Motor neuron (in vitro differentiated cells): ENCODE measurements around the gene NAA80. TPM values are rescaled to one million over a fixed set of nuclear protein-coding genes. Genes with fewer than 3 reads are reported as not detected.

Source experiments
- ATAC-seq, 8 experiments: fragments of 200-7000 bp; cut with Tn5 transposase; replicated peaks in 6 of 8; 2 replicates each; pipeline ENCODE4 v1.8.0; 2021; ENCODE audit warnings: mild to moderate bottlenecking in 8 of 8, moderate library complexity in 8 of 8
- H3K27ac ChIP-seq, 2 donors: fragments of 250-450 bp; sonication (Bioruptor Pico); 2 replicates each; pipeline ENCODE4 v1.9.0; 2021; ENCODE audit warnings: antibody characterized with exemption in 2 of 2, mild to moderate bottlenecking in 2 of 2, moderate library complexity in 1 of 2
- H3K4me1 ChIP-seq, 2 donors: fragments of 250-450 bp; sonication (Bioruptor Pico); replicated peaks in 1 of 2; 2 replicates each; pipeline ENCODE4 v1.6.1; 2021; ENCODE audit warnings: antibody characterized with exemption in 2 of 2, mild to moderate bottlenecking in 2 of 2, moderate library complexity in 1 of 2
- H3K4me3 ChIP-seq, 5 donors: fragments of 250-450 bp; sonication (Bioruptor Pico); 2 replicates each; pipeline ENCODE4 v1.9.0; 2021; ENCODE audit warnings: antibody characterized with exemption in 5 of 5, mild to moderate bottlenecking in 5 of 5, moderate library complexity in 4 of 5
- WGBS, 10 experiments: fragments of 450-650 bp; shearing (Covaris generic); methylation state at CpG; one replicate each; pipeline ENCODE4 v1.0.0; 2022; 5-methylcytosine and 5-hydroxymethylcytosine counted together
- in situ Hi-C, 9 experiments: fragments of 400-800 bp; cut with MboI; loops; one replicate each; pipeline ENCODE4 v1.15.0; 2021; ENCODE audit warnings: low sequenced_read_pairs in 9 of 9, low pct_unique_long_range_greater_than_20kb in 2 of 9; ENCODE audit not compliant: unreplicated experiment in 9 of 9
- total RNA-seq, 8 experiments: library from RNA; unstranded; fragments of 300-600 nt; gene quantifications; 2 replicates each; pipeline versions ENCODE4 v1.2.3 to v1.2.4, GENCODE V29; 2022

NAA80 gene
- total RNA-seq, 8 experiments from 2014 or later, result 2.7 to 8.8 (median 5.1) TPM

- Histone ChIP-seq H3K4me1 (peaks cover 21 to 23% of the 10 kb centered on the region in 2 donors), H3K4me3 (no peak overlapping the region), H3K27ac (no peak overlapping the region)
- 0 to 100% (median 83%) methylated on average over 2 to 5 of the region's 5 CpGs for WGBS, 10 experiments
- in situ Hi-C loops, result no loop called here
- ATAC-seq, result no peak
Observed at GRCh38 chr3:50338965-50339364, 39.8 kb upstream of the NAA80 start.

- WGBS, 10 experiments, result 0 to 4% (median 0%) methylated on average over 1 to 10 of the region's 79 CpGs; no CpG with 5 or more reads in 6 of the 10 experiments
- Histone ChIP-seq H3K27ac (peak overlapping the region; percentile 90 to 94), H3K4me3 (peak overlapping the region; percentile 54 to 80 (median 61)), H3K4me1 (peaks cover 21 to 23% of the 10 kb centered on the region in 2 donors)
- in situ Hi-C loops, result no loop called here
- ATAC-seq, result peak; percentile 73 to 90 (median 86)
Observed at GRCh38 chr3:50337175-50337861, 38.1 kb upstream of the NAA80 start.

GRCh38 chr3:50336452-50337174 lies 37.4 kb upstream of the NAA80 start:
- in situ Hi-C loops, result no loop called here
- ATAC-seq, result peak in 3 of 8 experiments; percentile 1 to 47 (median 47)
- Histone ChIP-seq H3K4me3 (peak overlapping the region; percentile 54 to 80 (median 61)), H3K4me1 (peaks cover 21 to 23% of the 10 kb centered on the region in 2 donors), H3K27ac (peak overlapping the region; percentile 90 to 94)
- WGBS, 10 experiments, result 0 to 4% (median 0%) methylated on average over 1 to 11 of the region's 31 CpGs; no CpG with 5 or more reads in 4 of the 10 experiments

GRCh38 chr3:50334339-50335075 lies 35.3 kb upstream of the NAA80 start:
- in situ Hi-C loops, result no loop called here
- no peak for ATAC-seq
- 52 to 100% (median 83%) methylated on average over 1 to 4 of the region's 5 CpGs; no CpG with 5 or more reads in 1 of the 10 experiments for WGBS, 10 experiments
- peaks cover 18 to 20% of the 10 kb centered on the region in 2 donors for H3K4me1 ChIP-seq
- H3K4me3 ChIP-seq, result no peak overlapping the region
- H3K27ac ChIP-seq, result no peak overlapping the region

DNA sequence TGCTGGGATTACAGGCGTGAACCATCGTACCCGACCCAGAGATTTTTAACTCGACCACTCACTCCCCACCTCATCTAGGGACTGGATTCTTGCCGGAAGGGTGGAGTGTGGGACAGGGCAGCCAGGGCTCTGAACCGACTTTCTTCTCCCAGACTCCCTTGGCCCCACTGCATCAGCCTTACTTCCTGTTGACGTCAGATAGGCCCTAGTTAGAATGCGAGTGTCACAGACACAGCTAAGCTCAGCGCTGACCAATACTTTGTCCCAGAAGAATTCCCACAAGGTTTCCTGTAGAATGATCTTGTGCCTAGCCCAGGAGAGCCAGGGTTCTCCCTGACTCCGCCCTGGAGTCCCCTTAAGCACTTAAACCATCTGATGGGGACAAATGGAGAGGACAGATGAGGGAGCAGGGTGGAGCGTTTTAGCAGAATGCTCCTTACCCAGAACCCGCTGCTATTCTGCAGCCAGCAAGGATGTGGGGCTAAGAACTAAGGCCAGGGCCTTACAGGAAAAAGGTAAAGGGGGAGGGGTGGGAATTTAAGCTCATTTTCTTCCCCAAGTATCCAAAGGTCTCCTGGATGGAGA lies 34.6 kb upstream of the NAA80 start:
- peak in 2 of 8 experiments; percentile 1 to 11 for ATAC-seq

GRCh38 chr3:50331364-50331907 lies 32.2 kb upstream of the NAA80 start:
- no peak for ATAC-seq
- Histone ChIP-seq H3K4me3 (no peak overlapping the region), H3K27ac (no peak overlapping the region), H3K4me1 (peaks cover 15 to 21% of the 10 kb centered on the region in 2 donors)
- in situ Hi-C loops, result no loop called here
- 85 to 100% (median 100%) methylated on average over 1 to 8 of the region's 19 CpGs; no CpG with 5 or more reads in 4 of the 10 experiments for WGBS, 10 experiments

More for the DNA sequence above, 34.6 kb upstream of the NAA80 start:
- H3K4me3 ChIP-seq, result no peak overlapping the region
- in situ Hi-C loops, result no loop called here
- H3K27ac ChIP-seq, result no peak overlapping the region
- 27 to 94% (median 60%) methylated on average over 1 to 9 of the region's 12 CpGs; no CpG with 5 or more reads in 3 of the 10 experiments for WGBS, 10 experiments
- peaks cover 18 to 20% of the 10 kb centered on the region in 2 donors for H3K4me1 ChIP-seq

GRCh38 chr3:50330330-50330729 lies 31.1 kb upstream of the NAA80 start:
- no peak for ATAC-seq
- Histone ChIP-seq H3K27ac (no peak overlapping the region), H3K4me1 (peaks cover 7 to 12% of the 10 kb centered on the region in 2 donors), H3K4me3 (no peak overlapping the region)
- in situ Hi-C loops, result no loop called here
- 60 to 100% (median 96%) methylated on average over 1 to 4 of the region's 10 CpGs; no CpG with 5 or more reads in 4 of the 10 experiments for WGBS, 10 experiments

- Histone ChIP-seq H3K4me1 (peaks cover 7 to 12% of the 10 kb centered on the region in 2 donors), H3K27ac (peak within 1 kb of the TSS; percentile 72 to 87), H3K4me3 (peak within 1 kb of the TSS; percentile 87 to 97 (median 92))
- ATAC-seq, result peak; percentile 86 to 94 (median 88)
- WGBS, 10 experiments, result 0 to 44% (median 12%) methylated on average over 1 to 17 of the region's 55 CpGs; no CpG with 5 or more reads in 2 of the 10 experiments
- in situ Hi-C loops, result no loop called here
Observed at GRCh38 chr3:50327943-50328691, 28.9 kb upstream of the NAA80 start, which contains the start of gene TUSC2. TSS of gene TUSC2 (minus strand) at chr3:50328223. CDS start at chr3:50328099, 124 bp downstream.

DNA sequence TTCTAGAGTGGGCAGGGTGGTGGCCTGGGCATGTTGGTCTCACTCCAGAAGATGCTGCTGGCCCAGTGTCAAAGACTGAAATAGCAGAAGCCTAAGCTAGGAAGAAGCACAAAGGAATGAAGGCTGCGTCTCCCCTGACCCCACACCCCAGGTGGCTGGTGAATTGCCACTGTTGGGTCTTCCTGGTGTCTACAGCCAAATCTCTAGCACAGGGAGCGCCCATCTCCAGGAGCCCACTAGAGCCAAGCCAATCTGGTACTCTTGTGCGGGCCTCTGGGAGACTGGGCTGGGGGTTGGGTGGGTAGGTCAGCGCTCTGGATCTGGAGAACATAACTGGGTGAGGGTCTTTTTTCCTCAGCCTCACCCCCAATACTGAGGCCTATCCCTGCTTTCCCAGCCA lies 27.9 kb upstream of the NAA80 start:
- peaks cover 12 to 20% of the 10 kb centered on the region in 2 donors for H3K4me1 ChIP-seq
- in situ Hi-C loops, result no loop called here
- WGBS, 10 experiments, result 0 to 83% (median 80%) methylated on average over 1 of the region's 4 CpGs; no CpG with 5 or more reads in 7 of the 10 experiments
- peak overlapping the region in 1 of 2 donors; percentile 72 for H3K27ac ChIP-seq
- ATAC-seq, result no peak
- H3K4me3 ChIP-seq, result peak overlapping the region; percentile 87 to 97 (median 92)

DNA sequence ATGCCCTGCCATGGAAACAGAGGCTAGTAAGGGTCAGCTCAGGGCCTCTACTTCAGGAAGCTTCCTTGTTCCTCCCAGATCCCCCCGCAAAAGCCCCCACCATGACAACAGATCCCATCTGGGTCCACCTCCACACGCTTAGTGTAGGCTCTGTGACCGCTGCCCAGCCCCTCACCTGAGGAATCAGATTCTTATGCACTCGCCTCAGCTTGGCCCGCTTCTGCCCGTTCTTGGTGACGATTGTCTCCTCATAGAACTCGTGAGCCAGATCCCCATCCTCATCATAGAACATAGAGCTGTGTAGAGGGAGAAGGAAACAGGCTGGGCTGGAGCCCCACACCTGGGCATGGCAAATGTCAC lies 27.0 kb upstream of the NAA80 start:
- WGBS, 10 experiments, result 85 to 100% (median 90%) methylated on average over 3 to 5 of the region's 8 CpGs; no CpG with 5 or more reads in 7 of the 10 experiments
- Histone ChIP-seq H3K4me1 (peaks cover 16 to 24% of the 10 kb centered on the region in 2 donors), H3K4me3 (no peak overlapping the region), H3K27ac (no peak overlapping the region)
- in situ Hi-C loops, result no loop called here
- no peak for ATAC-seq

GRCh38 chr3:50325497-50326181 lies 26.4 kb upstream of the NAA80 start:
- in situ Hi-C loops, result no loop called here
- no peak for ATAC-seq
- Histone ChIP-seq H3K4me3 (no peak overlapping the region), H3K4me1 (peaks cover 16 to 24% of the 10 kb centered on the region in 2 donors), H3K27ac (no peak overlapping the region)
- 83 to 100% (median 88%) methylated on average over 1 to 5 of the region's 11 CpGs; no CpG with 5 or more reads in 6 of the 10 experiments for WGBS, 10 experiments
